ENCODE measurements around the gene DST. TPM values are rescaled to one million over a fixed set of nuclear protein-coding genes. Genes with fewer than 3 reads are reported as not detected.

Gene DST
- total and polyA plus RNA-seq, 2 of the 8 experiments (the other 6 are each of a cell fraction or from before 2014, with no cell fraction given), result 49.4 to 116 TPM

GRCh38 chr6:56526860-56527544, 115.7 kb downstream of the DST start:
- POLR2A ChIA-PET (ENCODE audit: partially characterized antibody), result interaction anchor here (1.6 to 2.2 kb wide), 2 partner anchors 8 to 15 kb away, joined by 3 to 10 read pairs; no protein-coding TSS in a partner anchor

More at GRCh38 chr6:56526860-56527544, 115.7 kb downstream of the DST start:
- WGBS, 2 experiments (ENCODE audit: extremely low coverage in 1 of 2, insufficient coverage in 1 of 2, insufficient read length in 1 of 2, insufficient replicate concordance in 2 of 2, low coverage in 1 of 2, low lambda C conversion rate in 2 of 2, missing lambda C conversion rate in 1 of 2), result 84% methylated on average over 1 of the region's 1 CpG; no CpG with 5 or more reads in 1 of the 2 experiments
- H2BK120ac ChIP-seq (replicated peaks; ENCODE audit: low read depth, low read length), result no peak overlapping the region
- H3K27me3 ChIP-seq (replicated peaks in 1 of 4; ENCODE audit: control insufficient read depth in 3 of 4, extremely low read depth in 1 of 4, insufficient read depth in 3 of 4, low read length in 3 of 4), result no peaks in the 10 kb centered on the region
- H4K20me1 ChIP-seq (replicated peaks in 1 of 2; ENCODE audit: control insufficient read depth in 1 of 2, insufficient read depth in 2 of 2, low read length in 2 of 2), result no peaks in the 10 kb centered on the region
- H4K5ac ChIP-seq (ENCODE audit: insufficient read length, low read depth, low read length), result no peak overlapping the region
- H3K4me1 ChIP-seq (replicated peaks in 1 of 4; ENCODE audit: control insufficient read depth in 3 of 4, insufficient read depth in 4 of 4, low read length in 3 of 4), result peaks cover 4 to 23% (median 8%) of the 10 kb centered on the region in 4 experiments; a peak in 5 of 7 replicates
- no peak overlapping the region for H2AFZ ChIP-seq (ENCODE audit: low read length)
- no peak overlapping the region for H3K18ac ChIP-seq (ENCODE audit: extremely low read depth, low read length)
- H3K79me1 ChIP-seq (ENCODE audit: low read depth, low read length), result peaks cover 2% of the 10 kb centered on the region; the same call in 1 of the 2 replicates
- no peak overlapping the region for H2AK5ac ChIP-seq (ENCODE audit: low read depth, low read length)
- H3K27ac ChIP-seq (ENCODE audit: low read depth, low read length), result no peak overlapping the region
- no peak overlapping the region for H3K4me2 ChIP-seq (ENCODE audit: insufficient read depth in 1 of 2, low read depth in 2 of 2, low read length in 2 of 2)
- H2BK15ac ChIP-seq (ENCODE audit: low read length), result no peak overlapping the region
- FAIRE-seq (no peak), DNase-seq (ENCODE audit: low read depth in 1 of 2, low spot score in 2 of 2) (no peak)
- no peak overlapping the region for H2BK5ac ChIP-seq (ENCODE audit: low read depth, low read length)
- CTCF ChIA-PET (ENCODE audit: partially characterized antibody), result interaction anchor here (0.7 to 1.4 kb wide), 6 partner anchors 15 to 182 kb away, joined by 3 to 4 read pairs (median 4); no protein-coding TSS in a partner anchor
- TF ChIP-seq BACH1 (IDR thresholded peaks at IDR 0.05; ENCODE audit: low read length), result no peak
- TF ChIP-seq TAF1 (IDR thresholded peaks at IDR 0.05; ENCODE audit: low read depth, low read length), result no peak
- TF ChIP-seq POU5F1 (IDR thresholded peaks at IDR 0.05; ENCODE audit: low read depth, low read length), result no peak
- no peak for TF ChIP-seq CEBPB (IDR thresholded peaks at IDR 0.05; ENCODE audit: low read depth, low read length)
- no peak for TF ChIP-seq GTF2F1 (IDR thresholded peaks at IDR 0.05; ENCODE audit: borderline replicate concordance, low read depth, low read length)
- TF ChIP-seq EGR1 (IDR thresholded peaks at IDR 0.05; ENCODE audit: borderline replicate concordance, low read depth, low read length), result no peak
- H2BK20ac ChIP-seq (ENCODE audit: low read length), result no peak overlapping the region
- H3K4ac ChIP-seq (replicated peaks; ENCODE audit: insufficient read length, low read depth, low read length), result no peak overlapping the region
- no peak overlapping the region for H2BK12ac ChIP-seq (ENCODE audit: low read depth, low read length)
- no peak overlapping the region for H4K8ac ChIP-seq (ENCODE audit: extremely low read depth, insufficient read depth, low read length)
- no peaks in the 10 kb centered on the region for H3K79me2 ChIP-seq (ENCODE audit: control insufficient read depth in 1 of 2, insufficient read depth in 2 of 2, low read length in 2 of 2)
- no peak overlapping the region for H3K56ac ChIP-seq (replicated peaks; ENCODE audit: insufficient read length, low read depth, low read length)
- no peak overlapping the region for H4K91ac ChIP-seq (replicated peaks; ENCODE audit: insufficient read length, low read length)
- H3K23me2 ChIP-seq (ENCODE audit: low read depth, low read length), result no peaks in the 10 kb centered on the region
- H3K9me3 ChIP-seq (ENCODE audit: insufficient read depth in 2 of 2, low read depth in 1 of 2, low read length in 1 of 2), result no peaks in the 10 kb centered on the region
- H3K9ac ChIP-seq (replicated peaks in 1 of 4; ENCODE audit: extremely low read depth in 1 of 4, low read depth in 3 of 4, low read length in 3 of 4), result no peak overlapping the region
- H3K23ac ChIP-seq (ENCODE audit: insufficient read length), result no peak overlapping the region
- H3K4me3 ChIP-seq (ENCODE audit: extremely low read depth in 1 of 4, insufficient read depth in 2 of 4, low read depth in 3 of 4, low read length in 4 of 4), result no peak overlapping the region
- no peak overlapping the region for H3K14ac ChIP-seq (ENCODE audit: insufficient read length)
- H3K36me3 ChIP-seq (ENCODE audit: control insufficient read depth in 2 of 4, insufficient read depth in 4 of 4, low read length in 3 of 4), result peaks cover 0 to 31% (median 10%) of the 10 kb centered on the region in 4 experiments; a peak in 4 of 8 replicates
